Measurements from ENCODE around the gene HGFAC.

The HGFAC gene

GRCh38 chr4:3485011-3485791 lies 43.4 kb downstream of the HGFAC start:
- H3K4me3 ChIP-seq (IDR thresholded peaks at IDR 0.05; ENCODE audit: insufficient read depth, low read depth, low read length), result no peak overlapping the region
- H3K79me2 ChIP-seq (ENCODE audit: insufficient read depth, low read depth), result no peaks in the 10 kb centered on the region
- no peaks in the 10 kb centered on the region for H3K4me1 ChIP-seq (ENCODE audit: low read depth, poor library complexity, severe bottlenecking)
- no peak overlapping the region for H3K9ac ChIP-seq
- H3K4me2 ChIP-seq, result no peak overlapping the region
- H3K27ac ChIP-seq, result no peak overlapping the region
- H3K36me3 ChIP-seq (ENCODE audit: insufficient read depth), result no peaks in the 10 kb centered on the region
- H4K20me1 ChIP-seq (ENCODE audit: insufficient read depth), result no peaks in the 10 kb centered on the region
- H2AFZ ChIP-seq (ENCODE audit: low read depth), result no peak overlapping the region
- peaks cover 27% of the 10 kb centered on the region; the same call in 1 of the 2 replicates for H3K27me3 ChIP-seq (ENCODE audit: insufficient read depth, low read depth)
- no peak for TF ChIP-seq CTCF (conservative IDR thresholded peaks at IDR 0.05; ENCODE audit: low read depth, low read length)

- no peak for TF ChIP-seq CTCF (conservative IDR thresholded peaks at IDR 0.05; ENCODE audit: low read depth, low read length)
- no peaks in the 10 kb centered on the region for H3K4me1 ChIP-seq (ENCODE audit: low read depth, poor library complexity, severe bottlenecking)
- no peak overlapping the region for H3K9ac ChIP-seq
- no peak overlapping the region for H3K27ac ChIP-seq
- H3K4me3 ChIP-seq (IDR thresholded peaks at IDR 0.05; ENCODE audit: insufficient read depth, low read depth, low read length), result no peak overlapping the region
- no peak overlapping the region for H2AFZ ChIP-seq (ENCODE audit: low read depth)
- no peaks in the 10 kb centered on the region for H4K20me1 ChIP-seq (ENCODE audit: insufficient read depth)
- H3K79me2 ChIP-seq (ENCODE audit: insufficient read depth, low read depth), result no peaks in the 10 kb centered on the region
- peaks cover 27% of the 10 kb centered on the region; the same call in 1 of the 2 replicates for H3K27me3 ChIP-seq (ENCODE audit: insufficient read depth, low read depth)
- H3K4me2 ChIP-seq, result no peak overlapping the region
- no peaks in the 10 kb centered on the region for H3K36me3 ChIP-seq (ENCODE audit: insufficient read depth)
Measured at GRCh38 chr4:3485886-3486540, 44.2 kb downstream of the HGFAC start.

- H3K36me3 ChIP-seq (ENCODE audit: insufficient read depth), result no peaks in the 10 kb centered on the region
- no peaks in the 10 kb centered on the region for H3K4me1 ChIP-seq (ENCODE audit: low read depth, poor library complexity, severe bottlenecking)
- no peak overlapping the region for H3K27ac ChIP-seq
- no peak overlapping the region for H2AFZ ChIP-seq (ENCODE audit: low read depth)
- no peak overlapping the region for H3K4me2 ChIP-seq
- H3K9ac ChIP-seq, result no peak overlapping the region
- H4K20me1 ChIP-seq (ENCODE audit: insufficient read depth), result no peaks in the 10 kb centered on the region
- H3K27me3 ChIP-seq (ENCODE audit: insufficient read depth, low read depth), result peaks cover 30% of the 10 kb centered on the region; the same call in 1 of the 2 replicates
- H3K4me3 ChIP-seq (IDR thresholded peaks at IDR 0.05; ENCODE audit: insufficient read depth, low read depth, low read length), result no peak overlapping the region
- no peak for TF ChIP-seq CTCF (conservative IDR thresholded peaks at IDR 0.05; ENCODE audit: low read depth, low read length)
- H3K79me2 ChIP-seq (ENCODE audit: insufficient read depth, low read depth), result no peaks in the 10 kb centered on the region
Measured at GRCh38 chr4:3486541-3487540, 45.1 kb downstream of the HGFAC start.

GRCh38 chr4:3487861-3488260 lies 46.1 kb downstream of the HGFAC start:
- TF ChIP-seq CTCF (conservative IDR thresholded peaks at IDR 0.05; ENCODE audit: low read depth, low read length), result no peak
- Histone ChIP-seq H3K27me3 (ENCODE audit: insufficient read depth, low read depth) (peaks cover 28% of the 10 kb centered on the region; the same call in 1 of the 2 replicates), H3K27ac (no peak overlapping the region), H3K4me1 (ENCODE audit: low read depth, poor library complexity, severe bottlenecking) (no peaks in the 10 kb centered on the region), H4K20me1 (ENCODE audit: insufficient read depth) (no peaks in the 10 kb centered on the region), H3K4me3 (IDR thresholded peaks at IDR 0.05; ENCODE audit: insufficient read depth, low read depth, low read length) (no peak overlapping the region), H3K4me2 (no peak overlapping the region), H3K9ac (no peak overlapping the region), H2AFZ (ENCODE audit: low read depth) (no peak overlapping the region), H3K36me3 (ENCODE audit: insufficient read depth) (no peaks in the 10 kb centered on the region), H3K79me2 (ENCODE audit: insufficient read depth, low read depth) (no peaks in the 10 kb centered on the region)
